AG09309 (cell line): ENCODE data around the gene UTP4.

ENCODE experiments used
- DNase-seq: peaks from one replicate; pipeline ENCODE4 v3.0.0-alpha.2; 2010; ENCODE audit warnings: low read depth
- H3K4me3 ChIP-seq: 2 replicates; pipeline ENCODE4 v1.5.1; 2011; ENCODE audit warnings: mild to moderate bottlenecking, low read depth, low read length, moderate library complexity; ENCODE audit not compliant: control insufficient read depth
- TF ChIP-seq, protein P1 (sequence below): IDR thresholded peaks from 2 replicates; pipeline ENCODE4 v1.5.1; 2011; ENCODE audit warnings: mild to moderate bottlenecking, low read depth, low read length, inconsistent platforms; ENCODE audit not compliant: insufficient read depth, control insufficient read depth; ENCODE audit errors: missing control alignments

The UTP4 gene

DNA sequence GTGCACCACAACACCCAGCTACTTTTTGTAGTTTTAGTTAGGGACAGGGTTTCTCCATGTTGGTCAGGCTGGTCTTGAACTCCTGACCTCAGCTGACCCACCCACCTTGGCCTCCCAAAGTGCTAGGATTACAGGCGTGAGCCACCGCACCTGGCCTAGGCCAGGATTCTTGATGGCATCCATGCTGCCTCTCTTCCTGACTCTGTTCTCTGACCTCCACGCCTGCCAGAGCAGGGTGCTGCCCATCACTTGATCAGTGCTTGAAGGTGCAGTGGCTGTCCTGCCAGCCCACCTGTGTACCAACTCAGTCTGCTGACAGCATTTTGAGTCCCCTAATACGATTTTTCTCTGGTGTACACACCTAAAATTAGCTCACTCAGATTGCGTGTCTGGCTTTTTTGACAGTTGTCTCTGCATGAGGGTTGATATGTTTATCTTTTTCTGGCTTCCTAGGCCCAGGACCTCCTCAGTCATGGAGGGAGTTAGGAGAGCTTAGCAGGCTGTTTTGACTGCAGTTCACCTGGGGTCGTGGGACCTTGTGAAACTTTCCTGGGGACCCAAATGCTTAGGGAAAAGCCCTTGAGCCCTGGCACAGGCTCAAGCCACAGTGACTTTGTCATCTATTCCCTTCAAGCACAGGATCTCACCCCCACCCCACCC, 21.1 kb upstream of the UTP4 start:
- TF ChIP-seq, protein P1, sequence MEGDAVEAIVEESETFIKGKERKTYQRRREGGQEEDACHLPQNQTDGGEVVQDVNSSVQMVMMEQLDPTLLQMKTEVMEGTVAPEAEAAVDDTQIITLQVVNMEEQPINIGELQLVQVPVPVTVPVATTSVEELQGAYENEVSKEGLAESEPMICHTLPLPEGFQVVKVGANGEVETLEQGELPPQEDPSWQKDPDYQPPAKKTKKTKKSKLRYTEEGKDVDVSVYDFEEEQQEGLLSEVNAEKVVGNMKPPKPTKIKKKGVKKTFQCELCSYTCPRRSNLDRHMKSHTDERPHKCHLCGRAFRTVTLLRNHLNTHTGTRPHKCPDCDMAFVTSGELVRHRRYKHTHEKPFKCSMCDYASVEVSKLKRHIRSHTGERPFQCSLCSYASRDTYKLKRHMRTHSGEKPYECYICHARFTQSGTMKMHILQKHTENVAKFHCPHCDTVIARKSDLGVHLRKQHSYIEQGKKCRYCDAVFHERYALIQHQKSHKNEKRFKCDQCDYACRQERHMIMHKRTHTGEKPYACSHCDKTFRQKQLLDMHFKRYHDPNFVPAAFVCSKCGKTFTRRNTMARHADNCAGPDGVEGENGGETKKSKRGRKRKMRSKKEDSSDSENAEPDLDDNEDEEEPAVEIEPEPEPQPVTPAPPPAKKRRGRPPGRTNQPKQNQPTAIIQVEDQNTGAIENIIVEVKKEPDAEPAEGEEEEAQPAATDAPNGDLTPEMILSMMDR: no peak
- DNase-seq: no peak
- H3K4me3 ChIP-seq: no peak overlapping the region

DNA sequence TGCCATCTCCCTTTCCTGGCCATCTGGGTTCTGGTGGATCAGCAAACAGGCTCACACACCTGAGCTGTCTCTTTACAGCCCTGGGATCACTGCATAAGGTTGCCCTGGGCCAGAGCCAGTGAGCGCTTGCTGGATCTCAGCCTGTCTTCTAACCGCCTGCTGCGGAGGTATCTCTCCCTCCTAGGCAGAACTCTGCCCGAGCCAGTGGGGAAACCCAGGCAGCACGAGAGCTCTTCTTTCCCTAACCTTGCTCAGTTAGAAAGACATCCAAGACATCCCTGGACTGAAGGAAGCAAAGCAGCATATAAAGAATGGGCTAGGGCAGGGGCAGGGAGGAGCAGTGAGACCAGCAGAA, 20.6 kb upstream of the UTP4 start:
- no peak overlapping the region for H3K4me3 ChIP-seq

DNA sequence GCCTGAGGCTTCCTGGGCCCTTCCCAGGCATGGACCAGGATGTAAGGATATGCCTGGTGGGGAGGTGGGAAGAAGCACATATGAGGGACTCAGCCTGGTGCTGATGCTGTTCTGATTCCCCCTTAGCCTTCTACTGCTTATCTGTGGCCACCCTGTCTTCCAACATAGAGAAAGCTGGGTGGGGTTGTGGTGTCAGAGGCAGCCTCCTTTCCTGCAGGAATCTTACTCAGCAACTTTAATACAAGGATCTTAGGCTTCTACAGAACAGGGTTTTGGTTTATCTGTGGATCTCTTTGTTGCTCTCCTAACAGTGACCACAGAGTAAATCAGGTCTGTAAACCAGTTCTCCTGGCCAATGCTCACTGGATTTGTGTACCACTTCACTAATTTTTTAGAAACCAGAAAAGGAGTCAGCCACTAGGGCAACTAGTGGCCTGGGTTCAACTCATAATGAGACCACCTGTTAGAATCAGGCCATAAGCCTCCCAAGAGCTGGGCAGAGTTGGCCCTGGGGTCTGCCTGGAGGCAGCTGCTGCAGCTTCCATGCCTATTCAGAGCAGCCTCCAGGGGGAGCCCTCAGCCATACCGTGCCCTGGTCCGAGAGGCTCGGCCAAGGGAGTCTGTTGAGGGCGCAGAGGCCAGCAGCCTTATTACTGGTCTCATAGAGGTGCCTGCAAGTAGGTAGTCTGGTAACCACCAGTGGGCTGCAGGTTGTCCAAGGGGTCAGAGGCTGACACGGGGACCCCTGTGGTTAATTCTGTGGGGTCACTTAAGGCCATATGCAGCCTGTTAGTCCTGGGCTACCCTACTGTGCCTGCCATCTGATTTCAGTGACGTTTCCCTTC, 19.9 kb upstream of the UTP4 start:
- DNase-seq: no peak
- TF ChIP-seq, protein P1: peak; percentile 81

More for the DNA sequence above, 20.6 kb upstream of the UTP4 start:
- TF ChIP-seq, protein P1: no peak
- DNase-seq: no peak

DNA sequence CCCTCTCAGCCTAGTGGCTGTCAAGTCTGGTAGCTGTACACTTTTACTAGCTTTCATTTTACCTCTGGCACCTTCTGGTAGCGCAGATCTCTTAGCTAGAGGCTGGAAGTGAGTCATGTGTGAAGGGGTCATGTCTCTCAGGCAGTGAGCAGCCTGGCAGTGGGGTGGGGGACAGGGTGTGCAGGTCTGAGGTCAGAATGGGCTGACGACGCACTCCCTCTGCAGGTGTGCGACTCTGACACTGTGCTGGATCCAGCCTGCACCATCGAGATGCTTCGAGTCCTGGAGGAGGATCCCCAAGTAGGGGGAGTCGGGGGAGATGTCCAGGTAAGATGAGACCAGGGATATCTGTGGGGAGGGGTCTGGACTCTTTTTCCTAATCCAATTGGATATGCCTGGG, 19.2 kb upstream of the UTP4 start:
- TF ChIP-seq, protein P1: no peak
- H3K4me3 ChIP-seq: no peak overlapping the region
- no peak for DNase-seq

More for the DNA sequence above, 19.9 kb upstream of the UTP4 start:
- H3K4me3 ChIP-seq: no peak overlapping the region

DNA sequence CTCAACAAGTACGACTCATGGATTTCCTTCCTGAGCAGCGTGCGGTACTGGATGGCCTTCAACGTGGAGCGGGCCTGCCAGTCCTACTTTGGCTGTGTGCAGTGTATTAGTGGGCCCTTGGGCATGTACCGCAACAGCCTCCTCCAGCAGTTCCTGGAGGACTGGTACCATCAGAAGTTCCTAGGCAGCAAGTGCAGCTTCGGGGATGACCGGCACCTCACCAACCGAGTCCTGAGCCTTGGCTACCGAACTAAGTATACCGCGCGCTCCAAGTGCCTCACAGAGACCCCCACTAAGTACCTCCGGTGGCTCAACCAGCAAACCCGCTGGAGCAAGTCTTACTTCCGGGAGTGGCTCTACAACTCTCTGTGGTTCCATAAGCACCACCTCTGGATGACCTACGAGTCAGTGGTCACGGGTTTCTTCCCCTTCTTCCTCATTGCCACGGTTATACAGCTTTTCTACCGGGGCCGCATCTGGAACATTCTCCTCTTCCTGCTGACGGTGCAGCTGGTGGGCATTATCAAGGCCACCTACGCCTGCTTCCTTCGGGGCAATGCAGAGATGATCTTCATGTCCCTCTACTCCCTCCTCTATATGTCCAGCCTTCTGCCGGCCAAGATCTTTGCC, 18.0 kb upstream of the UTP4 start:
- TF ChIP-seq, protein P1: no peak
- no peak overlapping the region for H3K4me3 ChIP-seq
- no peak for DNase-seq

DNA sequence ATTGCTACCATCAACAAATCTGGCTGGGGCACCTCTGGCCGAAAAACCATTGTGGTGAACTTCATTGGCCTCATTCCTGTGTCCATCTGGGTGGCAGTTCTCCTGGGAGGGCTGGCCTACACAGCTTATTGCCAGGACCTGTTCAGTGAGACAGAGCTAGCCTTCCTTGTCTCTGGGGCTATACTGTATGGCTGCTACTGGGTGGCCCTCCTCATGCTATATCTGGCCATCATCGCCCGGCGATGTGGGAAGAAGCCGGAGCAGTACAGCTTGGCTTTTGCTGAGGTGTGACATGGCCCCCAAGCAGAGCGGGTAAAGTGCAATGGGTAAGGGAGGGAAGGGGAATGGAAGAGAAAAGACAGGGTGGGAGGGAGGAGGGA, 17.5 kb upstream of the UTP4 start:
- no peak overlapping the region for H3K4me3 ChIP-seq
- no peak for DNase-seq
- TF ChIP-seq, protein P1: no peak
